ENCODE measurements around the gene IL37. TPM values are rescaled to one million over a fixed set of nuclear protein-coding genes. Genes with fewer than 3 reads are reported as not detected.

Gene IL37
- total RNA-seq, 1 donor from 2014 or later: not detected

DNA sequence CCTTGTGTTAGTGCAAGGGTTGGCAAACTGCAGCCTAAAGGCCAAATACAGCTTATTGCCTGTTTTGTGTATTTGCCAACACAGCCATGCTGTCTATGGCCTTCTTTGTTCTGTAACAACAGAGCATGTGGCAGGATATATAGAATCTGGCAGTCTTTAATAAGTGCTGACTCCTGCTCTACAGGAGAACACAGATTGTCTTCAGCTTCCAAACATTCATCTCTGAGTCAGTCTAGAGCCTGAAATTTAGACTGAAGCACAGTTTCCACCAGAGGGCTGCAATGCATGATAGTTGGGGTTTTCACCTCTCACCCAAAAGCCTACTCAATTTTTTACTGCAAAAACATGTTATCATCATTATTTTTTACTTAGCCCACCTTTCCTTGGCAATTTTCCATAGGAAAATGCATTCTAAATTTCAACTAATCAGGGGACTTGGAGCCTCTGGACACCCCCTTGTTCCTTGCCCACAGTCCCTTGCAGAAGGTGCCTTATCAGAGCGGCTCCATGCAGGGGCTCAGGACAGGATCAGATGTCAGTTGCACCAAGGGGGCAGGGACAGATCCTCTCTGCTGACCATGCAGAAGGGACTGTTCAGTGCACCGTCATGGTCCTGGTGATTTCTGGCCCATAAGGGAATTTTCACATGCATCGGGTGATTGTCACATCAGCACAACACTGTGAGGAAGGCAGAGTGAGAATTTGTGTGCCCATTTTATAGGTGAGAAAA is 12.4 kb downstream of the IL37 start:
- no peak for DNase-seq (ENCODE audit: extremely low spot score, unreplicated experiment)
- Mint-ChIP-seq H3K36me3 (ENCODE audit: unreplicated experiment) (no peaks in the 10 kb centered on the region), H3K27me3 (ENCODE audit: unreplicated experiment) (peaks cover 39% of the 10 kb centered on the region), H3K4me1 (ENCODE audit: unreplicated experiment) (no peaks in the 10 kb centered on the region), H3K9me3 (ENCODE audit: unreplicated experiment) (peaks cover 5% of the 10 kb centered on the region), H3K4me3 (ENCODE audit: unreplicated experiment) (no peak overlapping the region), H3K27ac (ENCODE audit: unreplicated experiment) (no peak overlapping the region)
- TF ChIP-seq, protein P1, sequence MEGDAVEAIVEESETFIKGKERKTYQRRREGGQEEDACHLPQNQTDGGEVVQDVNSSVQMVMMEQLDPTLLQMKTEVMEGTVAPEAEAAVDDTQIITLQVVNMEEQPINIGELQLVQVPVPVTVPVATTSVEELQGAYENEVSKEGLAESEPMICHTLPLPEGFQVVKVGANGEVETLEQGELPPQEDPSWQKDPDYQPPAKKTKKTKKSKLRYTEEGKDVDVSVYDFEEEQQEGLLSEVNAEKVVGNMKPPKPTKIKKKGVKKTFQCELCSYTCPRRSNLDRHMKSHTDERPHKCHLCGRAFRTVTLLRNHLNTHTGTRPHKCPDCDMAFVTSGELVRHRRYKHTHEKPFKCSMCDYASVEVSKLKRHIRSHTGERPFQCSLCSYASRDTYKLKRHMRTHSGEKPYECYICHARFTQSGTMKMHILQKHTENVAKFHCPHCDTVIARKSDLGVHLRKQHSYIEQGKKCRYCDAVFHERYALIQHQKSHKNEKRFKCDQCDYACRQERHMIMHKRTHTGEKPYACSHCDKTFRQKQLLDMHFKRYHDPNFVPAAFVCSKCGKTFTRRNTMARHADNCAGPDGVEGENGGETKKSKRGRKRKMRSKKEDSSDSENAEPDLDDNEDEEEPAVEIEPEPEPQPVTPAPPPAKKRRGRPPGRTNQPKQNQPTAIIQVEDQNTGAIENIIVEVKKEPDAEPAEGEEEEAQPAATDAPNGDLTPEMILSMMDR (IDR thresholded peaks at IDR 0.05): no peak

DNA sequence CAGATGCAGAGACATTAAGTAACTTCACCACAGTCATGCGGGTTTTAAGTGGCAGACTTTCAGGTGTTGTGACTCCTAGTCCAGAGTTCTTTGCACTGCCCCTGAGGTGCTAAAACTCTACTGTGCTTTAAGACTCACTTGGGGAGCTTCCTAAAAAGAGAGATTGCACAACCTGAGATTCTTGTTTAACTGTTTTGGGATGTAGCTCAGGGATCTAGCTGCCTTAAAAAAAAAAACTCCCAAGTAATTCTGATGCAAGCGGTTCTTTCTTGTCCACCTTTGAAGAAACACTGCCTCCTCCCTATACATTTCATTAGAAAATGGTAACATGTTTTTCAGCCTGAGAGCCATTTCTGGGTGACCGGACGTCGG is 13.0 kb downstream of the IL37 start:
- TF ChIP-seq, protein P1 (IDR thresholded peaks at IDR 0.05): no peak
- no peak overlapping the region for H3K4me3 Mint-ChIP-seq (ENCODE audit: unreplicated experiment)
- DNase-seq (ENCODE audit: extremely low spot score, unreplicated experiment): no peak
- peaks cover 5% of the 10 kb centered on the region for H3K9me3 Mint-ChIP-seq (ENCODE audit: unreplicated experiment)
- H3K36me3 Mint-ChIP-seq (ENCODE audit: unreplicated experiment): no peaks in the 10 kb centered on the region
- no peaks in the 10 kb centered on the region for H3K4me1 Mint-ChIP-seq (ENCODE audit: unreplicated experiment)
- H3K27ac Mint-ChIP-seq (ENCODE audit: unreplicated experiment): no peak overlapping the region
- peaks cover 41% of the 10 kb centered on the region for H3K27me3 Mint-ChIP-seq (ENCODE audit: unreplicated experiment)

DNA sequence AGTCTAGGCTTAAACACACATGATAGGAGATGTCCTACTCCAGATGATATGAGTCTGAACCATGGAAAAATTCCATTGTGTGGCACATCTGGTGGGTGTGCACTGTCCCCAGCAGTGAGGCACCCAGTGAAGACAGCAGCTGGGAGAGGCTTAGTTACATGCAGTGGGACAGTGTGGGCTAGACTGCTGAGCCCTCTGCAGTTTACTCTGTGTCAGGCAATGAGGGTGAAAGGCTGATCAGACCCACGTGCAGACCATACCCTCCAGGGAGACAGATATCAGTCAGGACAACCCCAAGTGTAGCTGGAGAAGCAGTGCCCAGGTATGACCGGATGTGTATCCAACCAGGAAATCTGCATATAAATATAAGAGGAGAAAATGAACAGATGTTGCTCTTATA is 13.4 kb downstream of the IL37 start:
- DNase-seq (ENCODE audit: extremely low spot score, unreplicated experiment): no peak
- Mint-ChIP-seq H3K9me3 (ENCODE audit: unreplicated experiment) (peaks cover 5% of the 10 kb centered on the region), H3K27me3 (ENCODE audit: unreplicated experiment) (peaks cover 39% of the 10 kb centered on the region), H3K36me3 (ENCODE audit: unreplicated experiment) (no peaks in the 10 kb centered on the region), H3K27ac (ENCODE audit: unreplicated experiment) (no peak overlapping the region), H3K4me1 (ENCODE audit: unreplicated experiment) (no peaks in the 10 kb centered on the region), H3K4me3 (ENCODE audit: unreplicated experiment) (no peak overlapping the region)
- TF ChIP-seq, protein P1 (IDR thresholded peaks at IDR 0.05): no peak

GRCh38 chr2:112924821-112925220 is 13.9 kb downstream of the IL37 start:
- Mint-ChIP-seq H3K4me1 (ENCODE audit: unreplicated experiment) (no peaks in the 10 kb centered on the region), H3K27me3 (ENCODE audit: unreplicated experiment) (peaks cover 39% of the 10 kb centered on the region), H3K27ac (ENCODE audit: unreplicated experiment) (no peak overlapping the region), H3K4me3 (ENCODE audit: unreplicated experiment) (no peak overlapping the region), H3K9me3 (ENCODE audit: unreplicated experiment) (peaks cover 2% of the 10 kb centered on the region), H3K36me3 (ENCODE audit: unreplicated experiment) (no peaks in the 10 kb centered on the region)
- DNase-seq (ENCODE audit: extremely low spot score, unreplicated experiment): no peak
- TF ChIP-seq, protein P1 (IDR thresholded peaks at IDR 0.05): no peak

GRCh38 chr2:112926707-112927106 is 15.7 kb downstream of the IL37 start:
- H3K36me3 Mint-ChIP-seq (ENCODE audit: unreplicated experiment): no peaks in the 10 kb centered on the region
- H3K27me3 Mint-ChIP-seq (ENCODE audit: unreplicated experiment): peaks cover 39% of the 10 kb centered on the region
- DNase-seq (ENCODE audit: extremely low spot score, unreplicated experiment): no peak
- TF ChIP-seq, protein P1 (IDR thresholded peaks at IDR 0.05): no peak
- no peaks in the 10 kb centered on the region for H3K9me3 Mint-ChIP-seq (ENCODE audit: unreplicated experiment)
- H3K4me1 Mint-ChIP-seq (ENCODE audit: unreplicated experiment): no peaks in the 10 kb centered on the region
- no peak overlapping the region for H3K27ac Mint-ChIP-seq (ENCODE audit: unreplicated experiment)
- H3K4me3 Mint-ChIP-seq (ENCODE audit: unreplicated experiment): no peak overlapping the region
